Fibroblast of the aortic adventitia (primary cell): Measurements from ENCODE around the gene ZBTB43. TPM values are rescaled to one million over a fixed set of nuclear protein-coding genes. Genes with fewer than 3 reads are reported as not detected.

Experiments used
- DNase-seq: peaks from one replicate; pipeline ENCODE4 v3.0.0-alpha.2; 2010; ENCODE audit warnings: low read depth
- H3K4me3 ChIP-seq: 2 replicates; pipeline ENCODE4 v1.5.1; 2011; ENCODE audit warnings: low read depth, mild to moderate bottlenecking, control low read depth, low read length, moderate library complexity
- CTCF ChIP-seq: IDR thresholded peaks from 2 replicates; pipeline ENCODE4 v1.5.1; 2011; ENCODE audit warnings: mild to moderate bottlenecking, low read length, control low read depth, inconsistent platforms; ENCODE audit not compliant: insufficient read depth
- total RNA-seq: library from RNA; depleted of rRNA; stranded (reverse); fragments of >200 nt; gene quantifications from 2 replicates; pipeline ENCODE4 v1.2.3, GENCODE V29; 2012; ENCODE audit warnings: low replicate concordance

ZBTB43 gene
- total RNA-seq, result 8.1 and 11.1 TPM in 2 replicates

- TF ChIP-seq CTCF, result no peak
- H3K4me3 ChIP-seq, result peak within 1 kb of the TSS; percentile 94
- peak; percentile 95 for DNase-seq
Observed at GRCh38 chr9:126804696-126805553, at the start of gene ZBTB43. TSS of gene ZBTB43 (plus strand) at chr9:126805040. CDS start at chr9:126832510, 27,470 bp downstream.

- no peak overlapping the region for H3K4me3 ChIP-seq
- no peak for DNase-seq
- no peak for TF ChIP-seq CTCF
Observed at GRCh38 chr9:126755317-126755875, 49.4 kb upstream of the ZBTB43 start.

- DNase-seq, result no peak
- no peak for TF ChIP-seq CTCF
- H3K4me3 ChIP-seq, result no peak overlapping the region
Observed at GRCh38 chr9:126756238-126756637, 48.6 kb upstream of the ZBTB43 start.

- no peak for TF ChIP-seq CTCF
- DNase-seq, result no peak
- H3K4me3 ChIP-seq, result no peak overlapping the region
Observed at GRCh38 chr9:126756876-126757415, 47.9 kb upstream of the ZBTB43 start.

GRCh38 chr9:126758916-126759585, 45.8 kb upstream of the ZBTB43 start:
- DNase-seq, result peak; percentile 4
- H3K4me3 ChIP-seq, result no peak overlapping the region
- TF ChIP-seq CTCF, result no peak

GRCh38 chr9:126761274-126761673, 43.6 kb upstream of the ZBTB43 start:
- TF ChIP-seq CTCF, result no peak
- H3K4me3 ChIP-seq, result no peak overlapping the region
- DNase-seq, result no peak
